GM23338 (cell line): ENCODE data around the gene HCN1. TPM values are rescaled to one million over a fixed set of nuclear protein-coding genes. Genes with fewer than 3 reads are reported as not detected.

ENCODE experiments used
- ATAC-seq: fragments of 200-7000 bp; cut with Tn5 transposase; 3 replicates; pipeline ENCODE4 v1.9.1; 2020
- DNase-seq: peaks from one replicate; pipeline ENCODE4 v3.0.0-alpha.2; 2015; ENCODE audit warnings: low spot score
- H2AFZ ChIP-seq: fragments of 200-600 bp; sonication (generic); 2 replicates; pipeline ENCODE4 v1.8.0; 2016; ENCODE audit warnings: antibody characterized with exemption, mild to moderate bottlenecking, moderate library complexity
- H3F3A ChIP-seq: fragments of 200-600 bp; sonication (generic); replicated peaks from 2 replicates; pipeline ENCODE4 v1.8.0; 2017; ENCODE audit warnings: antibody characterized with exemption, mixed run types, low read depth
- H3K27ac ChIP-seq: fragments of 200-600 bp; sonication (generic); 2 replicates; pipeline ENCODE4 v1.6.1; 2016; ENCODE audit warnings: low read depth
- H3K27me3 ChIP-seq: fragments of 200-600 bp; sonication (generic); 2 replicates; pipeline ENCODE4 v1.8.0; 2016; ENCODE audit warnings: mild to moderate bottlenecking, mixed run types, moderate library complexity; ENCODE audit not compliant: insufficient read depth
- H3K36me3 ChIP-seq: fragments of 200-600 bp; sonication (generic); 2 replicates; pipeline ENCODE4 v1.8.0; 2016; ENCODE audit warnings: mild to moderate bottlenecking; ENCODE audit not compliant: insufficient read depth
- H3K4me1 ChIP-seq: fragments of 200-600 bp; sonication (generic); 2 replicates; pipeline ENCODE4 v1.8.0; 2016; ENCODE audit warnings: mild to moderate bottlenecking, moderate library complexity; ENCODE audit not compliant: insufficient read depth
- H3K4me2 ChIP-seq: fragments of 200-600 bp; sonication (generic); 2 replicates; pipeline ENCODE4 v1.7.1; 2017; ENCODE audit warnings: mixed run types
- H3K4me3 ChIP-seq: fragments of 200-600 bp; sonication (generic); 2 replicates; pipeline ENCODE4 v1.6.1; 2016; ENCODE audit warnings: mixed run types
- H3K79me2 ChIP-seq: fragments of 200-600 bp; sonication (generic); replicated peaks from 2 replicates; pipeline ENCODE4 v1.8.0; 2017; ENCODE audit warnings: mild to moderate bottlenecking; ENCODE audit not compliant: insufficient read depth
- H3K9me2 ChIP-seq: fragments of 200-600 bp; sonication (generic); 2 replicates; pipeline ENCODE4 v1.8.0; 2017; ENCODE audit not compliant: insufficient read depth
- H4K20me1 ChIP-seq: fragments of 200-600 bp; sonication (generic); replicated peaks from 2 replicates; pipeline ENCODE4 v1.8.0; 2017; ENCODE audit warnings: mild to moderate bottlenecking; ENCODE audit not compliant: insufficient read depth
- H3K27ac Mint-ChIP-seq: 2 replicates; pipeline ENCODE4 v1.8.0; 2020; ENCODE audit warnings: inconsistent platforms, mild to moderate bottlenecking, moderate library complexity, mixed read lengths
- H3K27me3 Mint-ChIP-seq: 3 replicates; pipeline ENCODE4 v1.8.0; 2022; ENCODE audit warnings: low read depth, mild to moderate bottlenecking, moderate library complexity, mixed read lengths, inconsistent platforms; ENCODE audit not compliant: insufficient read depth, poor library complexity
- H3K36me3 Mint-ChIP-seq: 3 replicates; pipeline ENCODE4 v1.8.0; 2021; ENCODE audit warnings: low read depth, mild to moderate bottlenecking, inconsistent platforms, moderate library complexity, mixed read lengths
- H3K4me1 Mint-ChIP-seq: 3 replicates; pipeline ENCODE4 v1.8.0; 2020; ENCODE audit warnings: mild to moderate bottlenecking, inconsistent platforms, mixed read lengths
- H3K4me3 Mint-ChIP-seq: 3 replicates; pipeline ENCODE4 v1.8.0; 2021; ENCODE audit warnings: moderate library complexity, mild to moderate bottlenecking, inconsistent platforms, mixed read lengths
- H3K9me3 Mint-ChIP-seq: 3 replicates; pipeline ENCODE4 v1.8.0; 2020; ENCODE audit warnings: moderate library complexity, mild to moderate bottlenecking, inconsistent platforms, mixed read lengths
- CREB1 ChIP-seq: fragments of 250-450 bp; sonication (Bioruptor Pico); IDR thresholded peaks from 2 replicates; pipeline ENCODE4 v1.5.0; 2020; ENCODE audit warnings: low read depth, mild to moderate bottlenecking, moderate library complexity
- EZH2 ChIP-seq: fragments of 200-600 bp; sonication (generic); IDR thresholded peaks from one replicate; pipeline ENCODE4 v1.8.0; 2017; ENCODE audit warnings: antibody characterized with exemption, mild to moderate bottlenecking, low read depth; ENCODE audit not compliant: unreplicated experiment
- EZH2phosphoT487 ChIP-seq: fragments of 200-600 bp; sonication (generic); IDR thresholded peaks from one replicate; pipeline ENCODE4 v1.8.1; 2018; ENCODE audit warnings: antibody characterized with exemption; ENCODE audit not compliant: unreplicated experiment
- JUNB ChIP-seq: IDR thresholded peaks from one replicate; pipeline ENCODE4 v1.6.1; 2016; ENCODE audit warnings: antibody characterized with exemption; ENCODE audit not compliant: unreplicated experiment
- NANOG ChIP-seq: IDR thresholded peaks from 2 replicates; pipeline ENCODE4 v1.6.1; 2016; ENCODE audit warnings: antibody characterized with exemption, borderline replicate concordance
- POLR2AphosphoS5 ChIP-seq: IDR thresholded peaks from 2 replicates; pipeline ENCODE4 v1.6.1; 2016; ENCODE audit warnings: antibody characterized with exemption, low read depth
- STAT1 ChIP-seq: IDR thresholded peaks from one replicate; pipeline ENCODE4 v1.6.1; 2016; ENCODE audit warnings: antibody characterized with exemption; ENCODE audit not compliant: unreplicated experiment
- ZNF114 ChIP-seq: fragments of 250-450 bp; sonication (Bioruptor Pico); IDR thresholded peaks from 2 replicates; pipeline ENCODE4 v1.5.0; 2020; ENCODE audit warnings: mild to moderate bottlenecking, moderate library complexity
- ZNF331 ChIP-seq: fragments of 250-450 bp; sonication (Bioruptor Pico); IDR thresholded peaks from 2 replicates; pipeline ENCODE4 v1.5.0; 2020; ENCODE audit warnings: low read depth, mild to moderate bottlenecking, moderate library complexity
- ZNF462 ChIP-seq: fragments of 250-450 bp; sonication (Bioruptor Pico); IDR thresholded peaks from 2 replicates; pipeline ENCODE4 v1.5.0; 2020; ENCODE audit warnings: mild to moderate bottlenecking, moderate library complexity
- polyA plus RNA-seq: library from polyadenylated mRNA; unstranded; fragments of >200 nt; fragmentation: Nextera tagmentation; extraction: Ambion mirVana; gene quantifications from 2 replicates; pipeline ENCODE4 v1.2.1, GENCODE V29; 2016
- total RNA-seq: library from RNA; depleted of rRNA; stranded (reverse); fragments of >200 nt; shearing (Covaris generic); gene quantifications from 2 replicates; pipeline ENCODE4 v1.2.3, GENCODE V29; 2014
- TF ChIP-seq, protein P1 (sequence below): IDR thresholded peaks from one replicate; pipeline ENCODE4 v1.6.1; 2018; ENCODE audit warnings: antibody characterized with exemption; ENCODE audit not compliant: unreplicated experiment
- TF ChIP-seq, protein P2 (sequence below): IDR thresholded peaks from 2 replicates; pipeline ENCODE4 v1.6.1; 2016; ENCODE audit warnings: antibody characterized with exemption
- TF ChIP-seq, protein P3 (sequence below), 2 experiments: fragments of 200-600 bp in 1 of 2; sonication (generic) in 1 of 2; conservative IDR thresholded peaks; 2 replicates each; pipeline versions ENCODE4 v1.5.1 to v1.6.1; 2016 to 2017; ENCODE audit warnings: antibody characterized with exemption in 2 of 2, low read depth in 2 of 2, mild to moderate bottlenecking in 2 of 2, moderate library complexity in 1 of 2

The HCN1 gene
- total and polyA plus RNA-seq, 2 experiments from 2014 or later: 2.8 to 6.9 TPM

- ATAC-seq (no peak), DNase-seq (no peak)
- Histone ChIP-seq H3K4me1 (peaks cover 23% of the 10 kb centered on the region), H3F3A (no peaks in the 10 kb centered on the region), H3K4me3 (no peak overlapping the region), H3K36me3 (no peaks in the 10 kb centered on the region), H3K79me2 (no peaks in the 10 kb centered on the region), H3K27ac (no peak overlapping the region), H3K4me2 (no peak overlapping the region), H2AFZ (no peak overlapping the region), H4K20me1 (no peaks in the 10 kb centered on the region), H3K9me2 (no peaks in the 10 kb centered on the region), H3K27me3 (no peaks in the 10 kb centered on the region)
- H3K27ac Mint-ChIP-seq: no peak overlapping the region
- no peak overlapping the region for H3K4me3 Mint-ChIP-seq
- H3K9me3 Mint-ChIP-seq: no peaks in the 10 kb centered on the region
- H3K36me3 Mint-ChIP-seq: peaks cover 2% of the 10 kb centered on the region; the same call in 1 of the 3 replicates
- H3K27me3 Mint-ChIP-seq: peaks cover 2% of the 10 kb centered on the region
- TF ChIP-seq NANOG: no peak
- TF ChIP-seq ZNF462 (CRISPR knock-in tag): no peak
- TF ChIP-seq, protein P1, sequence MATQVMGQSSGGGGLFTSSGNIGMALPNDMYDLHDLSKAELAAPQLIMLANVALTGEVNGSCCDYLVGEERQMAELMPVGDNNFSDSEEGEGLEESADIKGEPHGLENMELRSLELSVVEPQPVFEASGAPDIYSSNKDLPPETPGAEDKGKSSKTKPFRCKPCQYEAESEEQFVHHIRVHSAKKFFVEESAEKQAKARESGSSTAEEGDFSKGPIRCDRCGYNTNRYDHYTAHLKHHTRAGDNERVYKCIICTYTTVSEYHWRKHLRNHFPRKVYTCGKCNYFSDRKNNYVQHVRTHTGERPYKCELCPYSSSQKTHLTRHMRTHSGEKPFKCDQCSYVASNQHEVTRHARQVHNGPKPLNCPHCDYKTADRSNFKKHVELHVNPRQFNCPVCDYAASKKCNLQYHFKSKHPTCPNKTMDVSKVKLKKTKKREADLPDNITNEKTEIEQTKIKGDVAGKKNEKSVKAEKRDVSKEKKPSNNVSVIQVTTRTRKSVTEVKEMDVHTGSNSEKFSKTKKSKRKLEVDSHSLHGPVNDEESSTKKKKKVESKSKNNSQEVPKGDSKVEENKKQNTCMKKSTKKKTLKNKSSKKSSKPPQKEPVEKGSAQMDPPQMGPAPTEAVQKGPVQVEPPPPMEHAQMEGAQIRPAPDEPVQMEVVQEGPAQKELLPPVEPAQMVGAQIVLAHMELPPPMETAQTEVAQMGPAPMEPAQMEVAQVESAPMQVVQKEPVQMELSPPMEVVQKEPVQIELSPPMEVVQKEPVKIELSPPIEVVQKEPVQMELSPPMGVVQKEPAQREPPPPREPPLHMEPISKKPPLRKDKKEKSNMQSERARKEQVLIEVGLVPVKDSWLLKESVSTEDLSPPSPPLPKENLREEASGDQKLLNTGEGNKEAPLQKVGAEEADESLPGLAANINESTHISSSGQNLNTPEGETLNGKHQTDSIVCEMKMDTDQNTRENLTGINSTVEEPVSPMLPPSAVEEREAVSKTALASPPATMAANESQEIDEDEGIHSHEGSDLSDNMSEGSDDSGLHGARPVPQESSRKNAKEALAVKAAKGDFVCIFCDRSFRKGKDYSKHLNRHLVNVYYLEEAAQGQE: no peak
- TF ChIP-seq, protein P2, sequence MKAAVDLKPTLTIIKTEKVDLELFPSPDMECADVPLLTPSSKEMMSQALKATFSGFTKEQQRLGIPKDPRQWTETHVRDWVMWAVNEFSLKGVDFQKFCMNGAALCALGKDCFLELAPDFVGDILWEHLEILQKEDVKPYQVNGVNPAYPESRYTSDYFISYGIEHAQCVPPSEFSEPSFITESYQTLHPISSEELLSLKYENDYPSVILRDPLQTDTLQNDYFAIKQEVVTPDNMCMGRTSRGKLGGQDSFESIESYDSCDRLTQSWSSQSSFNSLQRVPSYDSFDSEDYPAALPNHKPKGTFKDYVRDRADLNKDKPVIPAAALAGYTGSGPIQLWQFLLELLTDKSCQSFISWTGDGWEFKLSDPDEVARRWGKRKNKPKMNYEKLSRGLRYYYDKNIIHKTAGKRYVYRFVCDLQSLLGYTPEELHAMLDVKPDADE: no peak
- no peak for TF ChIP-seq JUNB
- no peak for TF ChIP-seq ZNF114 (CRISPR knock-in tag)
- no peak for TF ChIP-seq CREB1
- TF ChIP-seq POLR2AphosphoS5: no peak
- no peak for TF ChIP-seq EZH2
- TF ChIP-seq STAT1: no peak
- TF ChIP-seq EZH2phosphoT487: no peak
- TF ChIP-seq, protein P3, sequence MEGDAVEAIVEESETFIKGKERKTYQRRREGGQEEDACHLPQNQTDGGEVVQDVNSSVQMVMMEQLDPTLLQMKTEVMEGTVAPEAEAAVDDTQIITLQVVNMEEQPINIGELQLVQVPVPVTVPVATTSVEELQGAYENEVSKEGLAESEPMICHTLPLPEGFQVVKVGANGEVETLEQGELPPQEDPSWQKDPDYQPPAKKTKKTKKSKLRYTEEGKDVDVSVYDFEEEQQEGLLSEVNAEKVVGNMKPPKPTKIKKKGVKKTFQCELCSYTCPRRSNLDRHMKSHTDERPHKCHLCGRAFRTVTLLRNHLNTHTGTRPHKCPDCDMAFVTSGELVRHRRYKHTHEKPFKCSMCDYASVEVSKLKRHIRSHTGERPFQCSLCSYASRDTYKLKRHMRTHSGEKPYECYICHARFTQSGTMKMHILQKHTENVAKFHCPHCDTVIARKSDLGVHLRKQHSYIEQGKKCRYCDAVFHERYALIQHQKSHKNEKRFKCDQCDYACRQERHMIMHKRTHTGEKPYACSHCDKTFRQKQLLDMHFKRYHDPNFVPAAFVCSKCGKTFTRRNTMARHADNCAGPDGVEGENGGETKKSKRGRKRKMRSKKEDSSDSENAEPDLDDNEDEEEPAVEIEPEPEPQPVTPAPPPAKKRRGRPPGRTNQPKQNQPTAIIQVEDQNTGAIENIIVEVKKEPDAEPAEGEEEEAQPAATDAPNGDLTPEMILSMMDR (conservative IDR thresholded peaks at IDR 0.05; ENCODE audit: low read depth in 2 of 2): no peak
- no peak for TF ChIP-seq ZNF331
- H3K4me1 Mint-ChIP-seq: peaks cover 36% of the 10 kb centered on the region
Measured at GRCh38 chr5:45617859-45618416, 78.2 kb downstream of the HCN1 start.
